B cell (primary cell): ENCODE results near the gene ANKFN1. TPM values are rescaled to one million over a fixed set of nuclear protein-coding genes. Genes with fewer than 3 reads are reported as not detected.

Experiments used
- ATAC-seq: fragments of 200-7000 bp; cut with Tn5 transposase; one replicate; pipeline ENCODE4 v1.10.0; 2021; ENCODE audit warnings: low read depth, mild to moderate bottlenecking, moderate number of reproducible peaks, moderate library complexity
- CTCF ChIA-PET: fragments of 350-600 bp; sonication (Branson Sonifier 250); formaldehyde crosslinking; loops from one replicate; lab custom pipeline; 2021; ENCODE audit warnings: antibody characterized with exemption, inconsistent platforms; lab: Charles Lee
- POLR2A ChIA-PET: fragments of 350-600 bp; sonication (Branson Sonifier 250); formaldehyde crosslinking; loops from one replicate; lab custom pipeline; 2021; ENCODE audit warnings: antibody characterized with exemption; lab: Charles Lee
- DNase-seq: peaks from one replicate; pipeline ENCODE4 v3.0.0; 2013
- H2AFZ ChIP-seq: 2 replicates; pipeline ENCODE4 v1.6.1; 2012; ENCODE audit warnings: mild to moderate bottlenecking, low read depth, low read length; ENCODE audit not compliant: insufficient read depth, poor library complexity, severe bottlenecking
- H3K27ac ChIP-seq, 2 donors: 1 replicate in 1 of 2; 2 replicates in 1 of 2; pipeline ENCODE4 v1.5.1; 2012 to 2013; ENCODE audit warnings: low read length in 2 of 2, mild to moderate bottlenecking in 2 of 2, moderate library complexity in 1 of 2
- H3K27me3 ChIP-seq, 4 experiments: fragments of 200-600 bp in 1 of 4; sonication (generic) in 1 of 4; replicated peaks in 1 of 4; 1 replicate in 2 of 4; 2 replicates in 2 of 4; pipeline versions ENCODE4 v1.6.1 to v1.7.0; 2013 to 2016; ENCODE audit warnings: low read length in 3 of 4, mild to moderate bottlenecking in 2 of 4, mixed read lengths in 1 of 4, moderate library complexity in 1 of 4; ENCODE audit not compliant: insufficient read depth in 4 of 4, control insufficient read depth in 3 of 4; ENCODE audit errors: control extremely low read depth in 1 of 4
- H3K36me3 ChIP-seq, 2 experiments: replicated peaks in 1 of 2; 1 replicate in 1 of 2; 2 replicates in 1 of 2; pipeline versions ENCODE4 v1.6.1 to v1.7.1; 2013; ENCODE audit warnings: low read length in 1 of 2; ENCODE audit not compliant: insufficient read depth in 2 of 2, control insufficient read depth in 1 of 2; ENCODE audit errors: control extremely low read depth in 1 of 2, extremely low read depth in 1 of 2
- H3K4me1 ChIP-seq, 2 donors: fragments of 200-600 bp in 1 of 2; sonication (generic) in 1 of 2; 1 replicate in 1 of 2; 2 replicates in 1 of 2; pipeline versions ENCODE4 v1.5.1 to v1.6.1; 2013 to 2017; ENCODE audit warnings: low read length in 2 of 2; ENCODE audit not compliant: control insufficient read depth in 2 of 2, insufficient read depth in 2 of 2
- H3K4me2 ChIP-seq: replicated peaks from 2 replicates; pipeline ENCODE3; 2012; ENCODE audit warnings: mild to moderate bottlenecking, low read depth, low read length; ENCODE audit not compliant: poor library complexity, severe bottlenecking
- H3K4me3 ChIP-seq, 5 experiments: fragments of 200-600 bp in 1 of 5; sonication (generic) in 1 of 5; 1 replicate in 3 of 5; 2 replicates in 2 of 5; pipeline versions ENCODE4 v1.5.1 to v1.7.0; 2011 to 2016; ENCODE audit warnings: low read length in 4 of 5, mild to moderate bottlenecking in 4 of 5, low read depth in 2 of 5, control low read depth in 1 of 5, moderate library complexity in 1 of 5; ENCODE audit not compliant: insufficient read depth in 1 of 5; ENCODE audit errors: control extremely low read depth in 1 of 5, extremely low read depth in 1 of 5
- H3K79me2 ChIP-seq: fragments of 200-600 bp; sonication (generic); one replicate; pipeline ENCODE4 v1.6.0; 2016; ENCODE audit warnings: low read length; ENCODE audit not compliant: control insufficient read depth, insufficient read depth
- H3K9ac ChIP-seq: fragments of 200-600 bp; sonication (generic); 2 replicates; pipeline ENCODE4 v1.6.1; 2017; ENCODE audit warnings: mild to moderate bottlenecking, low read length, moderate library complexity
- H3K9me3 ChIP-seq, 3 donors: one replicate each; pipeline versions ENCODE4 v1.6.1 to v1.7.1; 2013; ENCODE audit warnings: low read length in 2 of 3; ENCODE audit not compliant: control insufficient read depth in 2 of 3, insufficient read depth in 1 of 3; ENCODE audit errors: control extremely low read depth in 1 of 3
- H4K20me1 ChIP-seq: 2 replicates; pipeline ENCODE4 v1.6.0; 2012; ENCODE audit warnings: mild to moderate bottlenecking, low read length; ENCODE audit not compliant: insufficient read depth, control insufficient read depth, poor library complexity, severe bottlenecking
- H3K27ac Mint-ChIP-seq: one replicate; pipeline ENCODE4 v1.8.0; 2021; ENCODE audit warnings: mixed read lengths
- H3K27me3 Mint-ChIP-seq: one replicate; pipeline ENCODE4 v1.8.0; 2021; ENCODE audit warnings: mixed read lengths
- H3K4me1 Mint-ChIP-seq: one replicate; pipeline ENCODE4 v1.8.0; 2021; ENCODE audit warnings: mixed read lengths
- H3K4me3 Mint-ChIP-seq: one replicate; pipeline ENCODE4 v1.8.0; 2021; ENCODE audit warnings: mixed read lengths
- H3K9me3 Mint-ChIP-seq: one replicate; pipeline ENCODE4 v1.8.0; 2022; ENCODE audit warnings: mixed read lengths; ENCODE audit not compliant: insufficient read depth
- CTCF ChIP-seq: fragments of 200-600 bp; IDR thresholded peaks from one replicate; pipeline ENCODE4 v1.8.0; 2022; ENCODE audit warnings: antibody characterized with exemption, mild to moderate bottlenecking
- EZH2 ChIP-seq: IDR thresholded peaks from 2 replicates; pipeline ENCODE4 v1.6.1; 2012; ENCODE audit warnings: borderline replicate concordance, low read depth, mild to moderate bottlenecking, moderate library complexity, low read length; ENCODE audit not compliant: insufficient read depth, poor library complexity, severe bottlenecking
- WGBS: methylation state at CpG from one replicate; pipeline ENCODE4 v1.1.5; 2013; ENCODE audit warnings: missing lambda C conversion rate; ENCODE audit not compliant: insufficient coverage; 5-methylcytosine and 5-hydroxymethylcytosine counted together
- intact Hi-C: fragments of 100-400 bp; cut with micrococcal nuclease; formaldehyde crosslinking; loops from one replicate; pipeline ENCODE4 v1.10.0; 2022
- polyA plus RNA-seq: library from polyadenylated mRNA; depleted of rRNA; stranded (reverse); fragments of >200 nt; gene quantifications from 2 replicates; pipeline ENCODE4 v1.2.3, GENCODE V29; 2012
- total RNA-seq, 2 donors: library from RNA; stranded (reverse); fragments of 120-200 nt in 1 of 2; gene quantifications; 1 replicate in 1 of 2; 2 replicates in 1 of 2; pipeline versions ENCODE4 v1.2.3 to v1.2.4, GENCODE V29; 2013 to 2022

ANKFN1 gene
- total and polyA plus RNA-seq, 2 donors (not counting 1 experiment from before 2014, with no cell fraction given), result not detected

- no peaks in the 10 kb centered on the region for H3K27me3 ChIP-seq
- no peaks in the 10 kb centered on the region for H3K9me3 Mint-ChIP-seq
- ATAC-seq (no peak), DNase-seq (no peak)
- H3K4me3 Mint-ChIP-seq, result no peak overlapping the region
- peaks cover 17% of the 10 kb centered on the region for H3K27me3 Mint-ChIP-seq
- no peak overlapping the region for H2AFZ ChIP-seq
- H3K4me1 Mint-ChIP-seq, result no peaks in the 10 kb centered on the region
- H3K4me2 ChIP-seq, result no peak overlapping the region
- no peak overlapping the region for H3K27ac Mint-ChIP-seq
- no peak overlapping the region for H3K4me3 ChIP-seq
- ChIA-PET CTCF (no interaction called here), POLR2A (no interaction called here)
- no peaks in the 10 kb centered on the region for H3K36me3 ChIP-seq
- TF ChIP-seq CTCF (no peak), EZH2 (no peak)
- H3K27ac ChIP-seq, result no peak overlapping the region
- no peaks in the 10 kb centered on the region for H4K20me1 ChIP-seq
- H3K9me3 ChIP-seq, result no peaks in the 10 kb centered on the region
- H3K4me1 ChIP-seq, result no peaks in the 10 kb centered on the region
- WGBS, result no CpG with 5 or more reads among the region's 2 CpGs
- no peaks in the 10 kb centered on the region for H3K79me2 ChIP-seq
- no peak overlapping the region for H3K9ac ChIP-seq
- intact Hi-C loops, result no loop called here
Observed at GRCh38 chr17:56488800-56489199, 335.5 kb downstream of the ANKFN1 start.

GRCh38 chr17:56489980-56490379 is 336.7 kb downstream of the ANKFN1 start:
- intact Hi-C loops, result no loop called here

More at GRCh38 chr17:56489980-56490379, 336.7 kb downstream of the ANKFN1 start:
- H3K79me2 ChIP-seq, result no peaks in the 10 kb centered on the region
- H3K4me1 ChIP-seq, result no peaks in the 10 kb centered on the region
- H3K4me3 ChIP-seq, result no peak overlapping the region
- 100% methylated on average over 1 of the region's 2 CpGs for WGBS
- H3K27me3 Mint-ChIP-seq, result peaks cover 20% of the 10 kb centered on the region
- no peak overlapping the region for H3K27ac Mint-ChIP-seq
- no peak overlapping the region for H3K4me3 Mint-ChIP-seq
- H3K9ac ChIP-seq, result no peak overlapping the region
- no peak for TF ChIP-seq EZH2
- TF ChIP-seq CTCF, result no peak
- no peak overlapping the region for H3K27ac ChIP-seq
- H3K9me3 ChIP-seq, result no peaks in the 10 kb centered on the region
- no peaks in the 10 kb centered on the region for H4K20me1 ChIP-seq
- ATAC-seq (no peak), DNase-seq (no peak)
- CTCF ChIA-PET, result no interaction called here
- peaks cover 0 to 2% (median 0%) of the 10 kb centered on the region in 4 experiments for H3K27me3 ChIP-seq
- no peak overlapping the region for H2AFZ ChIP-seq
- H3K36me3 ChIP-seq, result no peaks in the 10 kb centered on the region
- H3K9me3 Mint-ChIP-seq, result no peaks in the 10 kb centered on the region
- POLR2A ChIA-PET, result no interaction called here
- H3K4me1 Mint-ChIP-seq, result no peaks in the 10 kb centered on the region
- no peak overlapping the region for H3K4me2 ChIP-seq
